Heart left ventricle (tissue), 13 donors: Measurements from ENCODE around the gene KCNQ1.

Experiments
- POLR2A ChIP-seq, 2 donors: fragments of 450-650 bp; IDR thresholded peaks; one replicate each; pipeline ENCODE4 v1.6.1; 2017; ENCODE audit warnings: antibody characterized with exemption in 2 of 2, mild to moderate bottlenecking in 2 of 2, moderate library complexity in 2 of 2
- TF ChIP-seq, protein P1 (sequence below), 12 donors: fragments of 200-600 bp; sonication (generic) in 4 of 12; IDR thresholded peaks; one replicate each; pipeline versions ENCODE4 v1.5.0 to v1.8.0; 2018 to 2022; ENCODE audit warnings: antibody characterized with exemption in 12 of 12, mild to moderate bottlenecking in 5 of 12
- donor health status: ischemic (EF 13 %, LVEDD 7.1; RV severe dilation, severe dysfunction).
- donor health status: DM: no; HTN: yes; CAD: no.
- donor health status: DM: no; HTN: no; CAD: no.
- donor health status: ischemic (EF 25% LVEDD 6.9; RV normal size, moderate dysfunction).
- donor health status: ischemic (EF 25% LVEDD 5.7; RV mildly dilated, moderate dysfunction).
- donor health status: ischemic (EF 35%, LVEDD 5.7; RV mildly dilated, moderate dysfunction).
- donor health status: nonischemic (EF 11% LVEDD 7.7; RV severe dilation, severe dysfunction).
- donor health status: DM: yes; HTN: yes; CAD: no.
- donor health status: PGD.
- donor health status: ischemic (EF 29% LVEDD 5.4; RV normal size, mild dysfunction).
- donor health status: nonischemic (EF 23%, LVEDD 6.1; RV moderate dilation, normal function).

GRCh38 chr11:2649400-2649799, 204.6 kb downstream of the KCNQ1 start:
- TF ChIP-seq POLR2A (IDR thresholded peaks at IDR 0.05) = no peak
- TF ChIP-seq, protein P1, sequence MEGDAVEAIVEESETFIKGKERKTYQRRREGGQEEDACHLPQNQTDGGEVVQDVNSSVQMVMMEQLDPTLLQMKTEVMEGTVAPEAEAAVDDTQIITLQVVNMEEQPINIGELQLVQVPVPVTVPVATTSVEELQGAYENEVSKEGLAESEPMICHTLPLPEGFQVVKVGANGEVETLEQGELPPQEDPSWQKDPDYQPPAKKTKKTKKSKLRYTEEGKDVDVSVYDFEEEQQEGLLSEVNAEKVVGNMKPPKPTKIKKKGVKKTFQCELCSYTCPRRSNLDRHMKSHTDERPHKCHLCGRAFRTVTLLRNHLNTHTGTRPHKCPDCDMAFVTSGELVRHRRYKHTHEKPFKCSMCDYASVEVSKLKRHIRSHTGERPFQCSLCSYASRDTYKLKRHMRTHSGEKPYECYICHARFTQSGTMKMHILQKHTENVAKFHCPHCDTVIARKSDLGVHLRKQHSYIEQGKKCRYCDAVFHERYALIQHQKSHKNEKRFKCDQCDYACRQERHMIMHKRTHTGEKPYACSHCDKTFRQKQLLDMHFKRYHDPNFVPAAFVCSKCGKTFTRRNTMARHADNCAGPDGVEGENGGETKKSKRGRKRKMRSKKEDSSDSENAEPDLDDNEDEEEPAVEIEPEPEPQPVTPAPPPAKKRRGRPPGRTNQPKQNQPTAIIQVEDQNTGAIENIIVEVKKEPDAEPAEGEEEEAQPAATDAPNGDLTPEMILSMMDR (IDR thresholded peaks at IDR 0.05) = no peak
